ENCODE data around the gene HOXC9. TPM values are rescaled to one million over a fixed set of nuclear protein-coding genes. Genes with fewer than 3 reads are reported as not detected.

Gene HOXC9
- total and polyA plus RNA-seq, 2 experiments from 2014 or later = not detected

GRCh38 chr12:54011665-54012532 is 11.9 kb downstream of the HOXC9 start:
- no peak for TF ChIP-seq CTCF (IDR thresholded peaks at IDR 0.05; ENCODE audit: low read depth, low read length)
- Histone ChIP-seq H3K36me3 (no peaks in the 10 kb centered on the region), H3K4me3 (no peak overlapping the region)

DNA sequence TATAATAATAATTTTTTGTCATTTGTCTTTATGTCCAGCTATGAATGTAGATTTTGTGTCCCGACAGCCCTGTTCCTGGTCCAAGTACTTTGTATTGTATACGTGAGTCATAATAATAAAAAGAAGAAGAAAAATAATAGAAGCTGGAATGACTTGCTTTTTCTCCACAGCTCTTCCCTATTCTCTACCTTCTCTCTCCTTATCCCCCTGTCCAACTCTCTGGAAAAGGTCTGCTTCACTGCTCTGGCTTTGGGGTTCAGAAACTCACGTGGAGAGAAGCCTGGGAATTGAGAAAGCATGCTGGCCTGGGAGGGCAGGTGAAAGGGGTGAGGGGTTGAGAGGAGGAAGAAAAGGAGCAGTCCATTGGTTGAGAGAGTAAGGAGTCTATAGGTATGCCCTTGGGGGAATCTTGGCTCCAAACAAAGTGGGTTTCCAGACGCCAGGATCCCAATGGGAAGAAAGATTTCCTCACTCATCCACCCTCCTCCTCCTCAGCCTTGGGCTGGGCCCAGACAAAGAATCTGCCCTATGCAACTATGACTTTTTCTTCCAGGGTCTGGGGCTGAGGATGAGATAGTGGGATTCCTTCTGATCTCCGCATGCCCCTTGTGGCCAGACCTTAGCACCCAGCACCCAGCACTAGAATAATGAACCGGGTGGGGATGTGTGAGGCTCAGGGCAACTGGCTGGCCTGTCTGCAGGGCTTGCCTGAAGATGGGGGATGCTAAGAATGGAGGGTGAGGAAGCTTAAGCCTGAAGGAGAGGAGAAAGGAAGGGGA is 12.9 kb downstream of the HOXC9 start:
- H3K27me3 ChIP-seq = peaks cover 100% of the 10 kb centered on the region
- no peak overlapping the region for H3K27ac ChIP-seq
- H3K9me3 ChIP-seq (ENCODE audit: low read depth) = no peaks in the 10 kb centered on the region
- H3K4me3 ChIP-seq = no peak overlapping the region
- H3K4me1 ChIP-seq (ENCODE audit: low read depth) = no peaks in the 10 kb centered on the region
- TF ChIP-seq CTCF (IDR thresholded peaks at IDR 0.05; ENCODE audit: low read depth, low read length) = no peak
- no peak for DNase-seq (ENCODE audit: low read depth in 1 of 2, low spot score in 1 of 2)
- H3K36me3 ChIP-seq = no peaks in the 10 kb centered on the region

More at GRCh38 chr12:54011665-54012532, 11.9 kb downstream of the HOXC9 start:
- no peak for DNase-seq (ENCODE audit: low read depth in 1 of 2, low spot score in 1 of 2)
- no peaks in the 10 kb centered on the region for H3K9me3 ChIP-seq (ENCODE audit: low read depth)
- H3K4me1 ChIP-seq (ENCODE audit: low read depth) = no peaks in the 10 kb centered on the region
- H3K27me3 ChIP-seq = peaks cover 100% of the 10 kb centered on the region
- no peak overlapping the region for H3K27ac ChIP-seq

- Histone ChIP-seq H3K36me3 (no peaks in the 10 kb centered on the region), H3K4me3 (no peak overlapping the region), H3K27ac (no peak overlapping the region), H3K27me3 (peaks cover 100% of the 10 kb centered on the region), H3K4me1 (ENCODE audit: low read depth) (peaks cover 8% of the 10 kb centered on the region), H3K9me3 (ENCODE audit: low read depth) (no peaks in the 10 kb centered on the region)
- no peak for TF ChIP-seq CTCF (IDR thresholded peaks at IDR 0.05; ENCODE audit: low read depth, low read length)
- DNase-seq (ENCODE audit: low read depth in 1 of 2, low spot score in 1 of 2) = no peak
Measured at GRCh38 chr12:54014377-54015017, 14.5 kb downstream of the HOXC9 start.

DNA sequence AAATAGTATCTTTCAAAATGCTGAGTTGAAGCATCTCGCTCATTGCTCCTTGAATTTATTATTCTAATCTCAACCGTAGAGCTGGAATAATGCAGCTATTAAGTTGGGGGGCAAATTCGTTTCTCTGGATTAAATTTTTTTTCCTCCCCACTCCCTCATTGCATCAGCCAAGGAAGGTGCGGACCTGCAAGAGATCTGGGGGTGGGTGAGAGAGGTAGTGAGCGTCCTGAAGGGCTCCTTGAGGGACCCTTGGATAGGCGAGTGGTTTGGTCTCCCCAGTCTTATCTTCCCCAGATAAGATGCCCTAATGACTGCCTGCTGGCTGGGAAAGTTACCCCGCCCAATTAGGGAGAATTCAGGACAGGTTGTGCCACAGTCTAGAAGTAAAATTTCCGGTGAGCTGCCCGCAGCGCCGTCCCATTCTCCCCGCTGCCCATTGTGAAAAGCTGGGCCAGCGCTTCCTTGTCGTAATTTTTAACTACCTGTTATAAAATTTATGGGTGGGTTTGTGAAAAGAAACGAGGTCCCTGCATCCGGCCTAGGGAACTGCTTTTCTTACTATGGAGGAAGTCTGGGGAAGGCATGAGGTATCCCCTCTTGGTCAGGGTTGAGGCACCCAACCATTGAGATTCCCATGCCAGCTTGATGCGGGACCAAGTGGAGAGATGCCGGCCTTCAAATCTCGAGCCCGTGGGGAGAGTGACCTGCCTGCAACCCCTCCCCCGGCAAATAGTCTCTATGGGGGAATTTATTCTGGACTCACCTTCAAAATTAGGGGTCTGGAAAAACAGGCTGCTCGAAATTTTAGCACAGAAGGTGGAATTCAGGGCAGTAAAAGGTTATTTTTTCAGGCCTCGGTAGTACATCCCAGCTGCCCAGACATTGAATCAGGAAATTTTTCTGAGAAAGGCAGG is 15.3 kb downstream of the HOXC9 start:
- Histone ChIP-seq H3K4me3 (no peak overlapping the region), H3K27ac (no peak overlapping the region), H3K36me3 (no peaks in the 10 kb centered on the region), H3K27me3 (peaks cover 100% of the 10 kb centered on the region), H3K4me1 (ENCODE audit: low read depth) (peaks cover 16% of the 10 kb centered on the region), H3K9me3 (ENCODE audit: low read depth) (no peaks in the 10 kb centered on the region)
- no peak for TF ChIP-seq CTCF (IDR thresholded peaks at IDR 0.05; ENCODE audit: low read depth, low read length)
- DNase-seq (ENCODE audit: low read depth in 1 of 2, low spot score in 1 of 2) = no peak

- no peak overlapping the region for H3K4me3 ChIP-seq
Measured at GRCh38 chr12:54016051-54016450, 16.1 kb downstream of the HOXC9 start.

More at GRCh38 chr12:54016051-54016450, 16.1 kb downstream of the HOXC9 start:
- Histone ChIP-seq H3K27me3 (peaks cover 100% of the 10 kb centered on the region), H3K27ac (no peak overlapping the region), H3K4me1 (ENCODE audit: low read depth) (peaks cover 19% of the 10 kb centered on the region), H3K36me3 (no peaks in the 10 kb centered on the region), H3K9me3 (ENCODE audit: low read depth) (no peaks in the 10 kb centered on the region)
- no peak for TF ChIP-seq CTCF (IDR thresholded peaks at IDR 0.05; ENCODE audit: low read depth, low read length)
- no peak for DNase-seq (ENCODE audit: low read depth in 1 of 2, low spot score in 1 of 2)

Data from cardiac muscle cell (in vitro differentiated cells and primary cell).